ENCODE measurements around the gene STYX.

The STYX gene

DNA sequence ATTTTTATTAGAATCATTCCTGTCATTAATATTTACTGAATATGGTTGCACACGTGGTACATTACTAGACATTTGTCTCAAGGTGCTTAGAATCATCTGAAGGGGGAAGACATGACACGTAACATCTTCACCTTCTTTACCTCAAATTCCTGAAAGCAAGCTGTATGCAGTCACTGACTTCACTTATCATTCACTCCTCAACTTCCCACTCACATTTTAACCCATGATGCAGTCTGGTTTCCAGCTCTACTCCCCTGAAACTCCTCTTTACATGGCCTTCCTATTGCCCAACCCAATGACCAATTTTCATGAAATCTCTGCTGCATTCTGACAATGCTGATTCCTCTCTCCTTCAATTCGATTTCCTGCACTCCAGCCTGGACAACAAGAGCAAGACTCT is 28.7 kb upstream of the STYX start:
- TF ChIP-seq, protein P1, sequence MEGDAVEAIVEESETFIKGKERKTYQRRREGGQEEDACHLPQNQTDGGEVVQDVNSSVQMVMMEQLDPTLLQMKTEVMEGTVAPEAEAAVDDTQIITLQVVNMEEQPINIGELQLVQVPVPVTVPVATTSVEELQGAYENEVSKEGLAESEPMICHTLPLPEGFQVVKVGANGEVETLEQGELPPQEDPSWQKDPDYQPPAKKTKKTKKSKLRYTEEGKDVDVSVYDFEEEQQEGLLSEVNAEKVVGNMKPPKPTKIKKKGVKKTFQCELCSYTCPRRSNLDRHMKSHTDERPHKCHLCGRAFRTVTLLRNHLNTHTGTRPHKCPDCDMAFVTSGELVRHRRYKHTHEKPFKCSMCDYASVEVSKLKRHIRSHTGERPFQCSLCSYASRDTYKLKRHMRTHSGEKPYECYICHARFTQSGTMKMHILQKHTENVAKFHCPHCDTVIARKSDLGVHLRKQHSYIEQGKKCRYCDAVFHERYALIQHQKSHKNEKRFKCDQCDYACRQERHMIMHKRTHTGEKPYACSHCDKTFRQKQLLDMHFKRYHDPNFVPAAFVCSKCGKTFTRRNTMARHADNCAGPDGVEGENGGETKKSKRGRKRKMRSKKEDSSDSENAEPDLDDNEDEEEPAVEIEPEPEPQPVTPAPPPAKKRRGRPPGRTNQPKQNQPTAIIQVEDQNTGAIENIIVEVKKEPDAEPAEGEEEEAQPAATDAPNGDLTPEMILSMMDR (IDR thresholded peaks at IDR 0.05; ENCODE audit: insufficient read depth, low read length, poor library complexity, severe bottlenecking) = no peak

GRCh38 chr14:52703225-52703624 is 26.7 kb upstream of the STYX start:
- Histone ChIP-seq H3K36me3 (ENCODE audit: control insufficient read depth, insufficient read depth, low read length) (no peaks in the 10 kb centered on the region), H3K27me3 (replicated peaks; ENCODE audit: control insufficient read depth, insufficient read depth, low read length) (no peaks in the 10 kb centered on the region), H3K4me3 (replicated peaks; ENCODE audit: low read depth, low read length) (no peak overlapping the region)
- DNase-seq (ENCODE audit: extremely low read depth, insufficient read length) = no peak
- TF ChIP-seq, protein P1 (IDR thresholded peaks at IDR 0.05; ENCODE audit: insufficient read depth, low read length, poor library complexity, severe bottlenecking) = no peak

More for the DNA sequence above, 28.7 kb upstream of the STYX start:
- H3K4me3 ChIP-seq (replicated peaks; ENCODE audit: low read depth, low read length) = no peak overlapping the region
- no peak for DNase-seq (ENCODE audit: extremely low read depth, insufficient read length)
- H3K27me3 ChIP-seq (replicated peaks; ENCODE audit: control insufficient read depth, insufficient read depth, low read length) = no peaks in the 10 kb centered on the region
- no peaks in the 10 kb centered on the region for H3K36me3 ChIP-seq (ENCODE audit: control insufficient read depth, insufficient read depth, low read length)

DNA sequence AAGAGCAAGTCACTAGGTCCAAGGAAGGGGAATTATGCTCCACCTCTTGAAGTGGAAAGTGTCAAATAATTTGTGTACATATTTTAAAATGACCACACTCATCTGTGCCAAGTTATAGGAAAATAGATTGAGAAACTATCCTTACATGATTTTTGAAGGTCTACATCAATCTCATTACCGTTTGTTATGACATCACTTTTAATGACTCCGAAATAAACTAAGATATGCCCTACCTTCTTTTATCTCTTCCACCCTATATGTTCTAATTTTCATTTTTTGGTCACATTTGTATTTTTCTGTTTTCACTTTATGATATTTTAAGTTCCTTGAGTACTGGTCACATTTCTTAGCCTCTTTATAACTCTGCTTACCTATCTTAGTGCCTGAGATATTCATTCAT is 26.3 kb upstream of the STYX start:
- Histone ChIP-seq H3K27me3 (replicated peaks; ENCODE audit: control insufficient read depth, insufficient read depth, low read length) (no peaks in the 10 kb centered on the region), H3K36me3 (ENCODE audit: control insufficient read depth, insufficient read depth, low read length) (no peaks in the 10 kb centered on the region), H3K4me3 (replicated peaks; ENCODE audit: low read depth, low read length) (no peak overlapping the region)
- no peak for DNase-seq (ENCODE audit: extremely low read depth, insufficient read length)
- TF ChIP-seq, protein P1 (IDR thresholded peaks at IDR 0.05; ENCODE audit: insufficient read depth, low read length, poor library complexity, severe bottlenecking) = no peak

DNA sequence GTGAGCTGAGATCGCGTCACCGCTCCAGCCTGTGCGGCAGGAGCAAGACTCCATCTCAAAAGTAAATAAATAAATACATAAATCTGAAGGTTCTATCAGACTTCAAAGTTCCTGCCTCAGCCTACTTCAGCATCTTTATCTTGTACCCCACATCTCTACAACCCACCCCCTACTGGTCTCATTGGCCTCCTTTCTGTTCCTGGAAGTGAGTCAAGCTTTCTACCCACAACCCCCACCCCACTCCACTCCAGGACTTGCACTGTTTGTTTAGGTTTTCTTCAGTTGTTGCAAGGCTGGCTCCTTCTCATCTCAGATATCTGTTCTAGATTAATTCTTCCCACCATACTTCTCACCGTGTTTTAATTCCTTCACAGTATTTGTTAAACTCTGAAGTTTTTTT is 23.7 kb upstream of the STYX start:
- Histone ChIP-seq H3K36me3 (ENCODE audit: control insufficient read depth, insufficient read depth, low read length) (no peaks in the 10 kb centered on the region; the same call in 1 of the 2 replicates), H3K27me3 (replicated peaks; ENCODE audit: control insufficient read depth, insufficient read depth, low read length) (no peaks in the 10 kb centered on the region), H3K4me3 (replicated peaks; ENCODE audit: low read depth, low read length) (peak overlapping the region; percentile 67)
- no peak for DNase-seq (ENCODE audit: extremely low read depth, insufficient read length)
- TF ChIP-seq, protein P1 (IDR thresholded peaks at IDR 0.05; ENCODE audit: insufficient read depth, low read length, poor library complexity, severe bottlenecking) = no peak

DNA sequence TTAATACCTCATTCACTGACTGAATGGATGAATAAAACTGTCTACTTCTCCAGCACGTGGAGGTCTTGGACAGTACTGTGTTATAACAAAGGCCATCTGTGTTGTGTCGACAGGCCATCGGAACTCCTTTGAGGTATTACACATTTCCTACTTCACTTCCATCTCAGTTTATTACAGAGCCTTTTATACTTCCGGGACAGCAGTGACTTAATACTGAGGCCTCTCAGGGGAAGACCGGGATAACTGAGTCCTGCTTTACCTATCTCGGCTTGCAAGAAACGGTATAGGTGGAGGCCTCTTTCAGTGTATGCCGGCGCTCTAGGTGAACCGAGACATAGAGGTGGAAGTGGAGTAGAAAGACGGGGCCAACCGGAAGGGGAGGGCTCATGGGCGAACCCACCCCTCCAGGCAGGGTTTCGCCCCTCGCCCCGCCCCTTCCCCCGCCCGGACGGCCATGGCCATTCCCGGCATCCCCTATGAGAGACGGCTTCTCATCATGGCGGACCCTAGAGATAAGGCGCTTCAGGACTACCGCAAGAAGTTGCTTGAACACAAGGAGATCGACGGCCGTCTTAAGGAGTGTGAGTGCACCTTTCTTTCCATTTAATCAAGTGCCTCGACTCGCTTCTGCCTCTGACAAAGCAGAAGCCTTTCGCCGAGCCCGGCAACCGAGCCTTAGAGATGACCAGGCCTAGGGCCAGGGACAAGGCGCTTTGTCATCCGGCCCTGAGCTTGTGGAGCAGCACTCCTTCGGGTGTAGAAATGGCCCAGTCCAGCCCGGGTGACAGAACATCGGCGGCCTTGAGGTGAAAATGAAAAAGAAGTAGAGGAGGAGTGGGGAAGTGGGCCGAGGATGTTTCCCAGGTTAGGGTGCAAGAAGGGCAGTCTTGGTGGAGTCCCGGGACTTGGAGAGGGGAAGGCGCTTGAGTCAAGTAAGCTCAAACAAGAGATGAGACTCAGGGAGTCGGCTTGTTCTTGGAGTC is 23.0 kb upstream of the STYX start, which contains the start of gene PSMC6:
PSMC6 (plus strand) TSS at position 477 of the 983 bp plus-strand sequence; CDS start at position 497, 20 bp downstream.
- TF ChIP-seq, protein P1 (IDR thresholded peaks at IDR 0.05; ENCODE audit: insufficient read depth, low read length, poor library complexity, severe bottlenecking) = no peak
- H3K4me3 ChIP-seq (replicated peaks; ENCODE audit: low read depth, low read length) = peak within 1 kb of the TSS; percentile 73
- DNase-seq (ENCODE audit: extremely low read depth, insufficient read length) = peak; percentile 92
- no peaks in the 10 kb centered on the region; the same call in none of the 2 replicates for H3K36me3 ChIP-seq (ENCODE audit: control insufficient read depth, insufficient read depth, low read length)
- no peaks in the 10 kb centered on the region for H3K27me3 ChIP-seq (replicated peaks; ENCODE audit: control insufficient read depth, insufficient read depth, low read length)

All from GM06990 (cell line).